ENCODE data around the gene LHFPL2.

The LHFPL2 gene

DNA sequence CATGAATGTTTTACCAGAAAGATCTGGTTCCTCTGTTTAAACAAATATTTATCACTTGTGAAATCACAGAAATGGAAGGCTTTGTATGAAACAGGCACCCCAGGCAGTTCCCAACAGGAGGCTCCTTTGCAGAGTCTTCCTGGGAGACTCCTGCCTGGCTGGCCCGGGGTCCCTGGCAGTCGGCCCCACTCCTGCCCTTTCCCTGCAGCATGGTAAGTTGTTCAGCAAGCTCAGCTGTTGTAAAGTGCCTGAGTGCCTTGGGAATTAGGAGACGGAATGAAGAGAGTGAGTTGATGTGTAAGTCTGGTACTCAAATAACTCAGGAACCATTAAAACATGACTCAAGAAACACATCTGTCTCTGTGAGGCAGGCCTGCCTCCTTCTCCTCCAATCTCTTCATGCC lies 17.5 kb upstream of the LHFPL2 start:
- no peak for DNase-seq

DNA sequence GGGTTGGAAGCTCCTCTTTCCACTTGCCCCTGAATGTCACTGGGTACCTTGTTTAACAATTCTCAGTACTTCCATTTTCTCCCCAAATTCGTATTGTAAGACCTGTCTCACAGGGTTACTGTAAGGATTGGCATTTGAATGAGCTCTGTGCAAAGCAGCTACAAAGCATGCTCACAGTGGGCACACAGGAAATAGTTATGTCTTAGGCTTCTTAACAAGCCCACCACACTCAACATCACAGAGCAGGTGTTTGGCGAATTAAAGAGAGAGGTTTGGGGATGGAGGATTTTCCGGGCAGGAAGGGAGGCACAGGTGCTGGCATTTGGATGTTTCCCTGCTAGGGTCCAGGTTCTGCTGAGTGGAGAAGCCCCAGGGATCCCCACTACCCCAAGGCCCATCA lies 17.0 kb upstream of the LHFPL2 start:
- DNase-seq = no peak

GRCh38 chr5:78662323-78662722 lies 13.8 kb upstream of the LHFPL2 start:
- DNase-seq = no peak

GRCh38 chr5:78661691-78662090 lies 13.1 kb upstream of the LHFPL2 start:
- no peak for DNase-seq

DNA sequence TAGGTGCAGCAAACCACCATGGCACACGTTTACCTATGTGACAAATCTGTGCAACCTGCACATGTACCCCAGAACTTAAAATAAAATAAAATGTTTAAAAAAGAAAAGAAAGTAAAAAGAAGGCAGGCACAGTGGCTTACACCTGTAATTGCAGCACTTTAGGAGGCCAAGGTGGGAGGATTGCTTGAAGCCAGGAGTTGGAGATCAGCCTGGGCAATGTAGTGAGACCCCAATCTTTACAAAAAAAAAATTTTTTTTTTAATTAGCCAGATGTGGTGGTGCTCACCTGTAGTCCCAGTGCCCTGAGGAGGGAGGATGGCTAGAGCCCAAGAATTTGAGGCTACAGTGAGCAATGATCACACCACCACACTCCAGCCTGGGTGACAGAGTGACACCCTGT lies 12.5 kb upstream of the LHFPL2 start:
- DNase-seq = no peak

DNA sequence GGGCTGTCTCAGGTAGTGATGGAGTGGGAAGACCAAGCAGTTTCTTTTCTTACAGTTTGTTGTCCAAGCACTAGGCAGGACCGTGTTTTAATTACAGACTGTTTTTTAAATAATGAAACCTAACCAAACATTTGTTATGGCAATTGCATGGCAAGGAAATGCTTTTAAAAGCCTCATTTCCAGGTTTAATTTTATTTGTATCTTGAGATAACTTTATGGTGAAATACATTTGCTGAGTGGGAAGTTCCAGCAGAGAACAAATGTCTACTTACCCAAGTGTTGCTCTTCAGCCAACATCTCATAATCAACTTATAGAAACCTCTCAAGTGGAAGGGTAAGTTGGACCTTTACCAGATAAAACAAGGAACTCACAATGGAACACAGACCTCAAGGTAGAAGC lies 11.8 kb upstream of the LHFPL2 start:
- no peak for DNase-seq

DNA sequence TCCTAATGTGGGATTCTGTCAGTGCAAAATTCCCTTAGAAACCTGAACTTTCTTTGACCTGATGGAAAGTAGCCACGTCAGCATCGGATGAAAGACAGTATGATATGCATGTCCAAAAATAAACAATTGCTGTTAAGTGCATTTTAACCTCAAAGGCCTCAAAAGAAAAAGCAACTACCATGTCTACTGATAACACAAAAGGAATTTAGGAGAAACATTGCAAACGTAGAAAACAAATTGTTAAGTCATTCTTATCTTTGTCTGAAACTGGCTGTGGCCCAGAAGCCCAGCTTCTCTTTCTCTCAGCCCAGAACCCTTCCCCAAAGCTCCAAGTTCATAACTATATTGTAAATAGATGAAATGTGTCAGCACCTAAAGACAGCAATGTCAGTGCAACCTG lies 11.1 kb upstream of the LHFPL2 start:
- DNase-seq = no peak

- DNase-seq = no peak
Observed at GRCh38 chr5:78659114-78659513, 10.5 kb upstream of the LHFPL2 start.

GRCh38 chr5:78657201-78657600 lies 8.6 kb upstream of the LHFPL2 start:
- DNase-seq = no peak

DNA sequence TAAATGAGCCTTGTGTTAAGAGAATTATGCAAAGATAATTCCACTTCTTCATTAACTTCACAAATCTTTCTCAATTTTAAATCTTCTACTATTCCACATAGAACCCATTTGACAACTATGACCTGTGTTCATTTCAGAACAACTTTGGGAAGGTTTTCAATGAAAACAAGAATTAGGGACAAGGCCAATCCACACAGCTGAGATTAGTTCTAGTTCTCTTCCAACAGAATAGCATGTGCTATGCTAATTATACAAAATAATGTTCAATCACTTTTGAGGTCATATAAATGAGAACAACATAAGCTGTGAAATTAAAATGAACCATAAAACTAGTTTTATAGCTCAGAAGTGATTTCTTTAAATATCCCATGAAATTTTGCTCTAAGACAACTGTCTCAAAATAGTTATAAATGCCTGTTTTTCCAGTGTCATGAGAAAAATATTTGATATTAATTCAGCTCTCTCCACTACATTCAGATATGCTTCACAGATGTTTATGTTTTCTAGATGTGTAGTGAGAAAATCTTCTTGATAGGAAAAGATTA lies 7.2 kb upstream of the LHFPL2 start:
- no peak for DNase-seq

- no peak for DNase-seq
Observed at GRCh38 chr5:78654386-78654785, 5.8 kb upstream of the LHFPL2 start.

DNA sequence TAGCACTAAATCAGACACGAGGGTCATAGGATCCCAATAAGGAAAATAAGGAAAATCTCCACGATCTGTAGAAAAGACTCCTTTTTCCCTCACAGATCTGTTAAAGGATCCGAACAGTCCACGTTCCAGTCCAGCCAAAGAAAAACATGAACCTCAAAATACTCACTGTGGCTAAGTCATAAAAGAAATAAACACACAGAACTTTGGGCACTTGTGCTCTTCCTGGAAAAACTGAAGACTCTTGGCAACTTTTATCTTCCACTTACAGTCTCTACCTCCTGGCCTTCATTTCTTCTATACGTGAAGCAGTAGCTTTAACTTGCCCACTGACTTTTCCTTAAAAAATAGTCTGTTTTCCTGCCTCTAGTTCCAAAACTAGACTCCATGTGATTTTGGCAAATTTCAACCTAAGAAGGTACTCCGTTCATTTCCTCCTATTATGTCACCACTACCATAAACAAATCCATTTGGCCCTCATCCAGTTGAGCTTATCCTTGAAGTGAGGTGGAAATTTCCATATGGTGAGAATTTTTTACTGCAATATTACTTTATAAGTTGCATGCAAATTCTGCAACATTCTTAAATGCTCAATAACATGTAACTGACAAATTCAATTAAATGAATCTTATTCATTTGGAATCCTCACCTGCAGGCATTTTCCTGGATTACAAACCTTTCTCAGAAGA lies 5.3 kb upstream of the LHFPL2 start:
- no peak for DNase-seq

DNA sequence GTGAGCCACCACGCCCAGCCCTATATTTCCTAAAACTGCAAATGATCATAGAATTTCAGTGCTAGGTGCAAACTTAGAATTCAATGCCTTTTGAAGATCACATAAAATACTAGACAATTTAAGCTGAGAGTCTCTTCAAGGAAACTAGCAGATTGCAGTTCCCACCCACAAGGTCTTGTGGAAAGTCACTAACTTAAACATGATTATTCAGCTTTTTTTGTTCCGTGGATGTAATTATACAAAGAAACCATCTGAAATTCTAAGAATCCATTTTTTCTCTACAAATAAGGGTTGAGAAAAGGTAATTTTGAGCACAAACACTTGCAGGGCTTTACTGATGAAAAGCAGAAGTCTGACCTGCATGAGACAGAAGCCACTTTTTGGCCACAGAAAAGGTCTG lies 4.5 kb upstream of the LHFPL2 start:
- DNase-seq = no peak

DNA sequence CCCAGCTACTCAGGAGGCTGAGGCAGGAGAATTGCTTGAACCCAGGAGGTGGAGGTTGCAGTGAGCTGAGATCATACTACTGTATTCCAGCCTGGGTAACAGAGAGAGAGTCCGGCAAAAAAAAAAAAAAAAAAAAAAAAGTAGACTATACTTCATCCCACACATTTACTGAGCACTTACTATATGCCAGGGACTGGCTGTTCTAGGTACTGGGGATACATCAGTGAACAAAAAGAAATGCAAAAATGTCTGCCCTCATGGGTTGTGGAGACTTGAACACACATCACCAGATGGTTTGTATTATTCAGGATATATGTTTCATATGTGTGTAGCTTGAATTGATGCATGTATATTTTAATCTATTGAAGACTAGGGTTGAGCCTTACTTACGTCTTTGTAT lies 2.9 kb upstream of the LHFPL2 start:
- DNase-seq = no peak

DNA sequence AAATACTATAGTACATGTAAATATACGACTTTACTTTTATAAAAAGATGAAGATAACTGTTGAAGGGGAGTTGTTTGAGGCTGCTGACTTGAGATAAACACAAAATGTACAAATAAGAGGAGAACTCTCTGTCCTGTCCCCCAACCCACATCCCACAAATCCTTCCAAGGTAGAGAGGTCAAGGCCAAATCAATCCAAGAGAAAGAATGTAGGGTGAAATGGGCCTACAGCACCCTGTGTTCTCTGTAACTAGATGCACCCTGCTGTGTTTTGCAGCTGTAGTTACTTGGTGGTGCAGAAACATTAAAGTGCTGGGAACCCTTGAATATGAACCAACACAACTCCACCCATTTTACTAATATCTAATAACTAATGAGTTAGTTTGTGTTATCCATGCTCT lies 2.0 kb upstream of the LHFPL2 start:
- DNase-seq = no peak

- no peak for DNase-seq
Observed at GRCh38 chr5:78649861-78650496, 1.4 kb upstream of the LHFPL2 start.

DNA sequence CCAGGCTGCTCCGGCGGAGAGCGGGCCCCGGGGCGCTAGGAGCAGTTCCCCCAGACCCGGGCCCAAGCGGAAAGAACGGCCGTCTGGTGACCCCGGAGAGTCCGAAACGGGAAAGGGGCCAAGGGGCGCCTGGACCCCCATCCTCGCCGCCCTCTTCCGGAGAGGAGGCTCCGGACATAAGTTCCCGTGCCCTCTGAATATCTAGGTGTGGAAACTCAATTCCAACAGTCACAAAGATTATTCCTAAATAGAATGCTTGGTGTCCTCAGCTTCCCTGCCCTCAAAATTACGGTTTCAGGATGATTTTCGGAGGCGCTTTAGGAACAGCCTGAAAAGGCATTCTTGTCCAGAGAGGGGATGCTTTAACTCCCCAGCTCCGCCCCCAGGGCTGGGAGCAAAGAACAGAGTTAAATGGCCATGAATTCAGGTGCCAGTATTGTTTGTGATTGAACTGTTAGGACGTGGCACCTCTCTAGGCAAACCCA lies 681 bp upstream of the LHFPL2 start:
- no peak for DNase-seq

GRCh38 chr5:78647838-78648358 lies 674 bp downstream of the LHFPL2 start:
- DNase-seq = no peak

DNA sequence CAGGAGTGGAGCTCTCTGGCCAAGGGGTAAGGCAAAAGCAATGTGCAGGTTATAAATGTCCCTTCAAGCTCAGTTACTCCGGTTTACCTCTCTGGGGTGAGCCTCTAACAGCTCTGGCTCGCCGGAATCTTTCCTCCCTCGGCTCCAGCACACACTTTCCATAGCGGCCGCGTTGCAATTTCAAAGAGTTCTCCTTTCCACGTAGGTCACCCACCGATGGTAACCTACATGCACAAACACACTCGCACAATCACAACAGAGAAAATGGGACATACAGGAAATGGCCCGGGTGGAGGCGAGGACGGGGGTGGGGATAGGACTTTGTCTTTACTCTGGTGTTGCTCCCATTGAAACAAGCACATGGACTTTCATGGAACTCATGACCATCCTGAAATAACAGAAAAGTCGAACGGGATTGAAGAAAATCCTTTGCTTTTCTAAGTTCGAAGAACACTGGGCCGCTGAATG lies 1.2 kb downstream of the LHFPL2 start:
- no peak for DNase-seq

DNA sequence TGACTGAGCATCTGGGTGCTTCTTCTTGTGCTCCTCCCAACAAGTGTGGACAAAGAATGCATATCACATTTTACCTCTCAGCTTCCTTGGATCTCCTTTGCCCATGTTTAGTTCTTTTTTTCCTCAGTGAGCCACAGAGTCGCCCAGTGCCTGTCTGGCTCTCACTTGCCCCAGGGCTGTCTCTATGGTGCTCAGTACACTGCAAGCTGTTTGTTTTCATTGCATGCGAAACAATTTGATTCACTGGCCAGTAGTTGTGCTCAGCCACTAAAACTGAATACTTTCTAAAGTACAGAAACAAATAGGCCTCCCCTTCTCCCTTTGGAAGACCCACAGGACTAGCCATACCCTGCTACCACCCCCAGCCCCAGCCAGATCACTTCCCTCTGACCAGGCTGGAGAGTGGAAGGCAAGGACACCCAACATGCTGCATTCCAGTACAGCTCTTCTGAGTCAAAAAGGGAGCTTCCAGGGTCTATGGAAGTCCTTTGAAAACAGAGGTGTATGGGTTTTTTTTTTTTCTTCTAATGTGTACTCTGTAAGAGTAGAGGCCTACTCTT lies 3.8 kb downstream of the LHFPL2 start:
- no peak for DNase-seq

DNA sequence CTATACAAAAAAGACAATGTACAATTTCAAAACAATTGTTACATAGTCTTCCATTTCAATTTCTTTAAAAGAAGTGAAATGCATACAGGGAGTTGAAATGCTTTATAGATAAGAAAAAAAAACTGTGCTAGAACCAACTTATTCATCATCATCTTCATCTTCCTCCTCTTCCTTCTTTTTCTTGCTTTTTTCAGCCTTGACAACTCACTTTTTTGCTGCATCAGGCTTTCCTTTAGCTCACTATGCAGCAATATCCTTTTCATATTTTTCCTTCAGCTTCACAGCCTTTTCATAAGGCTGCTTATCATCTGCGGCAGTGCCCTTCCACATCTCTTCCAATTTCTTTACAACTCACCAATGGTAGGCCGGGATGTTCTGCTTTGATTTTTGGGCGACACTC lies 4.4 kb downstream of the LHFPL2 start:
- DNase-seq = no peak

GRCh38 chr5:78642701-78643100 lies 5.9 kb downstream of the LHFPL2 start:
- no peak for DNase-seq

DNA sequence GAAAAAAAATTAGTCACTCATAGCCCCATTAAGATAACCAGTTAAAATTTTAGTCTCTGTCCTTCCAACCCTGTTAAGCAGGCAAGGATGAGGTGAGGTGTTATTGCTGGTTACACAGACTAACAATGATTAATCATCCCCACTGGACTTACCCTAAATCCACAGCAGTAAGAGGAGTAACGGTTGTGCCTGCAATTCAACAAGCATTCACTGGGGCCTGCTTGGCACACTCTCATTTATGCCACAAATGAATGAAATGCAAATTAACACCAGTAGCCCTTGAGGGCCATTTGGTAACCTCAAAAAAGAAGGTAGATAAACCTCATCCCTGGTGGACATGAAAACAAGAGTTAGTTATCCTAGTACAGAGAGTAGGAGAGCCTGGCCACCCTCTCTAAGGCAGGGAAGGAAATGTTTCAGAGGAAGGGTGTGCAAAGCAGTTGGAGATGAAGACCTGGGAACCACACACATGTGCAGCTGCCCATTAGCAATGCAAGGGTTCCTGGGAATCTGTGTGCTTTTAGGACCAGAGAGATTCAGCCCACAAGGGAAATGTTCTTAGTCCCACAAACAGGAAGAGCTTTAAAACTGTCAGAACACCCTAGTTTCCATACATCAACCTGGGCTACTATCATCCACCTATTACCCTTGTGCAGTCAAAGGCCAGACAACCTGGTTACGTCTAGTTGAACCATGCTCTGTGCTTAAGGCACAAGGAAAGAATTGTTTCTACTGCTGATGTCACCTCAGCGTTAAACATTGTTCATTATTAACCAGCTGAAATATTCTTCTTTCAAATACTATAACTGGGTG lies 7.7 kb downstream of the LHFPL2 start:
- no peak for DNase-seq

Data from activated T-cell treated with anti-CD3 and anti-CD28 coated beads for 4 hours (primary cell).